Stimulated activated CD4-positive, alpha-beta T cell treated with anti-CD3 and anti-CD28 coated beads, Interleukin-4, amount 100 ng/mL, for 48 hours (primary cell): ENCODE measurements around the gene CDK11B.

Source experiments
- DNase-seq, 2 donors: peaks; one replicate each; pipeline ENCODE4 v3.0.0-alpha.2; 2020; ENCODE audit warnings: low read depth in 2 of 2

Gene CDK11B

GRCh38 chr1:1616045-1616790 lies 42.6 kb downstream of the CDK11B start:
- peak in 1 of 2 donors; percentile 32 for DNase-seq

GRCh38 chr1:1615256-1616044 lies 43.4 kb downstream of the CDK11B start, which contains the start of gene MIB2:
Gene MIB2, plus strand, starts transcription at chr1:1615500. Its CDS starts 7,953 bp downstream, at chr1:1623453.
- peak; percentile 94 to 96 for DNase-seq

- DNase-seq = no peak
Observed at GRCh38 chr1:1614954-1615255, 43.9 kb downstream of the CDK11B start.

DNA sequence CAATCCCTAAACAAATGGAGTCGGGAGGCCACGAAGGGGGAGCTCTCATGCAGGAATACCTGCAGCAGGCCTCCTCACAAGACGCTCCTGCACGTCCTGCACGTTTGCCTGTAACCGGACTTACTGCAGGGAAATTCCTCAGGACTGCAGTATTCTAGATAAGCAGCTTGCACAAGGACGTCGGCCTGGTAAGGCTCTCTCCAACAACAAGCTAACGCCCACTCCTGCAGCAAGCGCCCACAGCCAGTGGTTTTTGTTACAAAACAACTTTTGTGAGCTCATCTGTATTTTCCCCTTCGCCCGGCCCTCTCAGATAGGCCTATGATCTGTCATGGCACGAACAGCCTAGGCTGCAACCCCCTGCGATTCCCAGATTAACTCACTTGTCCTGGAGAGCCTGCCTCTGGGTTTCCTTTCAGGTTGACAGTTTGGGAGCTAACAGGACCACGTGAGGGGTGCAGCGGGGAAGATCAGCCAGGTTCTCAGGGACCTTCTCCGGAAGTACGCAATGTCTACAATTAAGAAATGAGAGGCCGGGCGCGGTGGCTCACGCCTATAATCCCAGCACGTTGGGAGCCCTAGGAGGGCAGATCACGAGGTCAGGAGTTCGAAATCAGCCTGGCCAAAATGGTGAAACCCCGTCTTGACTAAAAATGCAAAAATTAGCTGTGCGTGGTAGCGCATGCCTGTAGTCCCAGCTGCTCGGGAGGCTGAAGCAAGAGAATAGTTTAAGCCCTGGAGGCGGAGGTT lies 44.4 kb downstream of the CDK11B start:
- DNase-seq = peak in 1 of 2 donors; percentile 57

DNA sequence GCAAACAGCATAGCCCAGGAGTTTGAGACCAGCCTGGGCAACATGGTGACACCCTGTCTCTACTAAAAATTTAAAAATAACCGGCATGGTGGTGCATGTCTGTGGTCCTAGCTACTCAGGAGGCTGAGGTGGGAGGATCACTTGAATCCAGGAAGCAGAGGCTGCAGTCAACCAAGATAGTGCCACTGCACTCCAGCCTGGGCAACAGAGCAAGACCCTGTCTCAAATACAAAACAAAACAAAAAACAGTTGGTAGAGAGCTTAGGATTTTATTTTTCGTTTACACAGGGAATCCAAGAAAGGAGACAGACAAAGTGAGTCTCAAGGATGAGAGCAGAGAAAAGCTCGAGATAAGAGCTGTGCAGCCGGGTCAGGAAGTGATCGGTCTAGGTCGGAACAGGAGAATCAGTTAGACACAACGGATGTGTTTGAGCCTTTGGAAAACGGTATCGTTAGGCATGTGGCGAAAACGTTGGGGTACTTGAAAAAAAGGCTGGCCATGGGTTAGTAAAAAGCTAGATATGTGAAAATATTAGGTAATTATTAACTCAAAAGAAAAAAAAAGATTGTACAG lies 45.2 kb downstream of the CDK11B start:
- DNase-seq = no peak

DNA sequence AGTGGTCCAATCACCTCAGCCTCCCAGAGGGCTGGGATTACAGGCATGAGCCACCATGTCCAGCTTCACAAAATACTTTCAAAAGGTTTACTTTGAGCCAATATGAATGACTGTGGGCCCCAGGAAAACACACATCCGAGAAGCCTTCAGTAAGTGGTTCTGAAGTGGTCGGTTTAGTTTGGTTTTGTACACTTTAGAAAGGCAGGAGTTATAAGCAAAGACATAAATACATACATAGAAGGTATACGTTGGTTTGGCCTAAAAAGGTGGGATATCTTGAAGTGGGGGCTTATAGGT lies 46.8 kb downstream of the CDK11B start:
- no peak for DNase-seq

DNA sequence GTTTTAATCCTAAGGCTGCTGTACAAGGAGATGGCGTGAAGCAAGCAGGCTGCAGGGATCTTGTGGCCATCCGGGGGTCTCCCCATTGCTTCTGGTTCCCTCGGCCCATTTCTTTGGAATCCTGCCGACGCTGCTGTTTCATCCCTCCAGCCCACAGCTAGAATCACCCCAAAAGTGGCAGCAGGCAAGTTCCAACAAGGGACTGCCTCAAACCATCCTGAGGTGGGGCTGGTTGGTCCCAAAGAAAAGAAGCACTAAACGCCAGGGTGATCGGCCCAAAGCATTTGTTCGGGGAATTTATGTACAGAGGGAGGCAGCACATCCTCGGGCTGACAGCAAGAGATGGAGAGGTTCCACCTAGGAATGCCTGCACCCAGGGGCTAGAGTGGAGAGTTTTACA lies 48.0 kb downstream of the CDK11B start:
- DNase-seq = no peak

DNA sequence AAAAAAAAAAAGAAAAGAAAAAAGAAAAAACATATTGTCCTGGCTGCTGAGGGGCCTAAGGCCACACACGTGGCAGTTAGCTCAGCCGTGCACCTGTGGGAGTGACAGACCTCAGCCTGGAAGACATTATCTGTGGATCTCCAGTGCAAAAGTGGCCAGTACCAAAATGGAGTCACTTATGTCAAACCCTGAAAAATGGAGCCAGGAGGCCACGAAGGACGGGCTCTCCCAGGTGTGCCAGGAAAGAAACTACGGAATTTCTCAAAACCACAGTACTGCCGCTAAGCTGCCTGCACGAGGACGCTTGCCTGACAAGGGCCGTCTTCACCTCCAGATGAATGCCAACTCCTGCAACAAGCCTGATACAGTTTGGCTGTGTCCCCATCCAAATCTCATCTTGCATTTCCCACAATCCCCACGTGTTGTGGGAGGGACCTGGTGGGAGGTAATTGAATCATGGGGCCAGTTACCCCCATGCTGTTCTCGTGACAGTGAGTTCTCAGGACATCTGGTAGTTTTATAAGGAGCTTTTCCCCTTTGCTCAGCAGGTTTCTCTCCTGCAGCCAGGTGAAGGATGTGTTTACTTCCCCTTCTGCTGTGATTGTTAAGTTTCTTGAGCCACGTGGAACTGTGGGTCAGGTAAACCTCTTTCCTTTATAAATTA lies 48.9 kb downstream of the CDK11B start:
- no peak for DNase-seq

DNA sequence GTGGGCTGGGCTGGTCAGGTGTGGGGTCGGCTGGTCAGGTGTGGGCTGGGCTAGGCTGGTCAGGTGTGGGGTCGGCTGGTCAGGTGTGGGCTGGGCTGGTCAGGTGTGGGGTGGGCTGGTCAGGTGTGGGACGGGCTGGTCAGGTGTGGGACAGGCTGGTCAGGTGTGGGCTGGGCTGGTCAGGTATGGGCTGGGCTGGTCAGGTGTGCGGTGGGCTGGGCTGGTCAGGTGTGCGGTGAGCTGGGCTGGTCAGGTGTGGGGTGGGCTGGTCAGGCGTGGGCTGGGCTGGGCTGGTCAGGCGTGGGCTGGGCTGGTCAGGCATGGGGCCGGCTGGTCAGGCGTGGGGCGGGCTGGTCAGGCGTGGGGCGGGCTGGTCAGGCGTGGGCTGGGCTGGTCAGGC lies 52.6 kb downstream of the CDK11B start:
- no peak for DNase-seq

- no peak for DNase-seq
Observed at GRCh38 chr1:1605724-1606123, 53.1 kb downstream of the CDK11B start.

- no peak for DNase-seq
Observed at GRCh38 chr1:1605034-1605591, 53.7 kb downstream of the CDK11B start.

DNA sequence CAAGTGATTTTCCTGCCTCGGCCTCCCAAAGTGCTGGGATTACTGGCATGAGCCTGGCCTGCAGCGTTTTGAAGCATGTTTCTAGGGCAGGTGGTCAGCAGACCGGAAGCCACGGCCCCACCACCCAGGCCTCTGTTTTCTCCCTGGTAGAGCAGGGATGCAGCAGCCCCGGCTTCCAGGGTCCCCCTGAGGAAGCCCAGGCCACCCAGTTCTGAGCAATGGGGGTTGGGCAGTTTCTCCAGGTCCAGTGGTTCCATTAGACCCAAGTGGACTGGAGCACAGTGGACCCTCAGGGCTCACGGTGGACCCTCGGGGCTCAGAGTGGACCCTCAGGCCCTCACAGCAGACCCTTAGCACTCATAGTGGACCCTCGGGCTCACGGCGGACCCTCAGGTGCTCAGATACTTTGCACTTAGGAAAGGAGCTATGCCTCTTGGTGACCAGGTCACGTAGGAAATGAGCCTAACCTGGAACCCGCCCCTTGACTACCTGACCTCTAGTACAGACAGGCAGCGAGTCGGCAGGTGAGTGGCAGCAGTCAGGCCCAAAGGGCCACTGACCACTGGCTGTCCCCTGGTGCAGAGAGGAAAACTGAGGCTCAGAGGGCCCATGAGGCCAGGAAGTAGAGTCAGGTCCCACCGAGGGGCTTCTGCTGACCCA lies 54.3 kb downstream of the CDK11B start:
- no peak for DNase-seq

DNA sequence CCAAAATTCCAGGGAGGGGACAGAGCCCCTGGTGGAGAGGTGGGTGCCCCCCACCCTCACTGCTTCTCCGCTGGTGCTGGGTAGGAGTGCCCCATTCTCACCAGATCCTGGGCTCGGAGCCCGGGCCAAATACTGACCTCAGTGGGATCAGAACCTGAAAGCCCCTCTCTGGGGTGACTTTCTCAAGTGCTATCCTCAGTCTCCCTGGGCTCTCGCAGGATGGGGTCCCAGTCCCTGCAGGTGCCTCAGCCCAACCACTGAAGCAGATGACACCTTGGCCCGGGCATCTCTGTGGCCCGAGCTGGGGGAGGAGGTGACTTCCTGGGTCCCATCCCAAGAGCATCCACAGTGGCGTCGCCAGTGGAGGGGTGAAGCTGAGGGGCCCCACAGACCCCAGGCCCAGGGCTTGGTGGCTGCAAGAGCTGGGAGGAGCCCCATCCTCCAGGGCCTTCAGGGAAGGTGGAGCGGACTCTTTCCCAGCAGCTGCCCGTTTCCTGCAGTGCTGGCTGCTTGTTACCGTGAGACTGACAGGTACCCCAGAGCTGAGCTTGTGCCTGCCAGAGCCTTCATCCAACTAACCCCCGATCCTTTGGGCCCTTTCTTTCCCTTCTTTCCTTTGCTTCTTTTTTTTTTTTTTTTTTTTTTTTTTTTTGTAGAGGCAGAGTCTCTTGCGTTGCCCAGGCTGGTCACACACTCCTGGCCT lies 55.0 kb downstream of the CDK11B start:
- DNase-seq = no peak

- DNase-seq = no peak
Observed at GRCh38 chr1:1602968-1603506, 55.8 kb downstream of the CDK11B start.

DNA sequence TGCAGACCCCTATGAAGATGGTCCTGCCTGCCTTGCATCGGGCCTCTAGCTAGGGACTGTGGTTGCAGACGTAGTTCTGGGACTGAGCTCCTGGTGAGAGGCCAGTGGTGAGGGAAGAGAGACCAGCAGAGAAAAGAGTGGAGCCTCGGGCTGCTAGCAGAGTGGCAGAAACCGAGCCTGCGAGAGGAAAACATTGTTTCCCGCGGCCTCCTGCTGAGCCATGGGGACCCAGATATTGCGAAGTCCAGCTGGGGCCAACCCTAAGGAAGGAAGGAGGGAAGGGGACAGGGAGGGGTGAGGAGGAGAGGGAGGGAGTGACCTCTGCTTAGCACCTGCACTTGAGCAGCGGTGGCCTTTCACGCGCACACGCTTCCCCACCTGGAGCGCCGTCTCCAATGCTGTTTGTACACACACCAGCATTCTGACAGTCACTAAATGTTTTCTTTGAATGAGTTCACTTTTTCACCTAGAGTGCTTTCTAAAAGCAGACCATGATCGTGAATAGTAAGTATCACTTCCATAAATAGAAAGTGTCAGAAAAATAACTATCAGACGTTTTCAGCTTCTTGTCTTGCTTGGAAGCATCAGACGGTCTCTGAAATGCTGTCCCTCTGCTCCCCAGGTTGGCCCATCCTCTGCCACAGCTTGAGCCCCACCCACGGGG lies 56.4 kb downstream of the CDK11B start:
- DNase-seq = no peak

DNA sequence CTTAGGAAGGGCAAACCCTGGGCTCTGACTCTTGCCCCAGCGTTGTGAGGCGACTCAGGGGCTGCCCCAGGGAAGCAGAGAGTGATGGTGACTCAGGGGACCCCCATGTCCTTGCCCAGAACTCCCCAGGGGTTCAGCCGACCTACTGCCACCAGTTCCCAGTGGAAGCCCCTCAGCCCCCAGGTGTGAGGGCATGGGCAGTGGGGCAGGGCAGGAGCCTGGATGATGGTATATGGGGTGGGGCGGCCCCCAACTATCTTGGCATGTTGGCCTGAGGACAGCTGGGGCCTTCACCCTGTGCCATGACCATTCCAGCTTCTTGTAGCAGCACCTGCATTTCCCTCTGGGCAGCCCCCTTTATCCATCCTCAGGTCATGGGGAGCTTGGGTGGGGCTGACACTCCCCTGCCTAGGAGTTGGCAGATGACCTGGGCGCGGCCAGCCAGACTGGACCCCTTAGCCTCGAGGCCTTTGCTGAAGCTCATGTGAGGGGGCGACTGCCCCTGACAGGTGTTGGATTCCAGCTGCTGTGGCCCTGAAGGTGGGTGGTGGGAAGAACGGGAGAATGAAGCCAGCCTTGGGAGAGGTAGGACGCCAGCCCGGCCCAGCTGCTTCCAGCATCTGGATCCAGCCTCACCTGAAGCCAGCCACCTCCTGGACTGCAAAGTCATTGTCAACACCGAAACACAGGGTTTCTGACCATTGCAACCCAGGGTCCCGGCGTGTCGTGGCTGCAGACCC lies 57.1 kb downstream of the CDK11B start:
- DNase-seq = no peak

DNA sequence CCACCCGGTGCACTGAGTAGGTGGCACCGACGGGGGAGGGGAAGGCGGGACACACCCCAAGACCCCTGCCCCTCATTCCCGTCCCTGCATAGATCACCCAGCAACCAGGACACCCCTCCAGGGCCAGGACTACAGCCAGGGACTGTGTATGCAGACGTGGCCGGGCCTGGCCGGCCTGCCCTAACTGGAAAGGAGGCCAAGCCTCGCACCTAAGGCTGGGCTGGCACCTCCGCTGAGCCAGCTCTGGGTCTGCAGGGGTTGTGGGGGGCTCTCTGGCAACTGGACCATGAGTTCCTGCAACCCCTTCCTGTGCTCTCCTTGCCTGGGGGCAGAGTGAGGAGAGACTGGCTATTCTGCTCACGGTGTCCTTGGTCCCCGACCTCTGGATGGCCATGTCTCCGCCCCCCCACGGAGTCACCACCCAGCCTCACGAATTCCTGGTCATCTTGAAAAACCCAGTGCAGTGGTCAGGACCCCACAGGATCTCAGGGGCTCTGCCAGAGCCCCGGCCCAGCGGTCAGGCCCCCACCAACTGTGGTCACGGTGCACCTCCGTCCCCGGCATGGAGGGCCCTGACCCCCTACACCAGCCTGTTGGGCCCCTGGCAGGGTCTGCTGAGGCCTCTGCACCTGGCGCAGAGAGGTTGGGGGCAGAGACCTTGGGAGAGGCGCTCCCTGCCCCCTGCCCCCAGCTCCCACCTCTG lies 57.8 kb downstream of the CDK11B start:
- DNase-seq = no peak
